ENCODE results near the gene CFHR2. TPM values are rescaled to one million over a fixed set of nuclear protein-coding genes. Genes with fewer than 3 reads are reported as not detected.

The CFHR2 gene
- total RNA-seq, 1 donor from 2014 or later: not detected

DNA sequence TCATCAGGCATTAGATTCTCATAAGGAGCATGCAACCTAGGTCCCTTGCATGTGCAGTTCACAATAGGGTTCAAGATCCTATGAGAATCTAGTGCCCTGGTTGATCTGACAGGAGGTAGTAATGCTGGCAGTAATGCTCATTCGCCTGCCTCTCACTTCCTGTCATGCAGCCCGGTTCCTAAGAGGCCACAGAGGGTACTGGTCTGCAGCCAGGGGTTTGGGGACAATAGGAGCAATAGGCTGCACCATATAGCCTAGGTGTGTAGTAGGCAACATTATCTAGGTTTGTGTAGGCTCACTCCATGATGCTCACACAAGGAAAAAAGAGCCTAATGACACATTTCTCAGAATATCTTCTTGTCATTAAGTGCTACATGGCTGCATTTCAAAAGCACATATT is 59.6 kb downstream of the CFHR2 start:
- no peak overlapping the region for H3K4me2 ChIP-seq
- H3K4me1 ChIP-seq: no peaks in the 10 kb centered on the region
- H3K9me3 Mint-ChIP-seq: no peaks in the 10 kb centered on the region
- no peaks in the 10 kb centered on the region for H3K4me1 Mint-ChIP-seq
- H3K36me3 ChIP-seq: no peaks in the 10 kb centered on the region
- no peak overlapping the region for H3K4me3 ChIP-seq
- H3F3A ChIP-seq (ENCODE audit: low read depth): no peaks in the 10 kb centered on the region
- no peak overlapping the region for H3K27ac ChIP-seq
- peaks cover 2% of the 10 kb centered on the region for H3K27me3 Mint-ChIP-seq (ENCODE audit: insufficient read depth, low read depth)
- H3K79me2 ChIP-seq (ENCODE audit: low read depth): no peaks in the 10 kb centered on the region
- H4K20me1 ChIP-seq (ENCODE audit: low read depth): no peaks in the 10 kb centered on the region
- TF ChIP-seq EZH2 (IDR thresholded peaks at IDR 0.05) (no peak), EZH2phosphoT487 (IDR thresholded peaks at IDR 0.05) (no peak)
- TF ChIP-seq, protein P1, sequence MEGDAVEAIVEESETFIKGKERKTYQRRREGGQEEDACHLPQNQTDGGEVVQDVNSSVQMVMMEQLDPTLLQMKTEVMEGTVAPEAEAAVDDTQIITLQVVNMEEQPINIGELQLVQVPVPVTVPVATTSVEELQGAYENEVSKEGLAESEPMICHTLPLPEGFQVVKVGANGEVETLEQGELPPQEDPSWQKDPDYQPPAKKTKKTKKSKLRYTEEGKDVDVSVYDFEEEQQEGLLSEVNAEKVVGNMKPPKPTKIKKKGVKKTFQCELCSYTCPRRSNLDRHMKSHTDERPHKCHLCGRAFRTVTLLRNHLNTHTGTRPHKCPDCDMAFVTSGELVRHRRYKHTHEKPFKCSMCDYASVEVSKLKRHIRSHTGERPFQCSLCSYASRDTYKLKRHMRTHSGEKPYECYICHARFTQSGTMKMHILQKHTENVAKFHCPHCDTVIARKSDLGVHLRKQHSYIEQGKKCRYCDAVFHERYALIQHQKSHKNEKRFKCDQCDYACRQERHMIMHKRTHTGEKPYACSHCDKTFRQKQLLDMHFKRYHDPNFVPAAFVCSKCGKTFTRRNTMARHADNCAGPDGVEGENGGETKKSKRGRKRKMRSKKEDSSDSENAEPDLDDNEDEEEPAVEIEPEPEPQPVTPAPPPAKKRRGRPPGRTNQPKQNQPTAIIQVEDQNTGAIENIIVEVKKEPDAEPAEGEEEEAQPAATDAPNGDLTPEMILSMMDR (IDR thresholded peaks at IDR 0.05): no peak
- H3K9me3 ChIP-seq (ENCODE audit: low read depth): no peaks in the 10 kb centered on the region
- no peak overlapping the region for H3K9ac ChIP-seq
- H3K27me3 ChIP-seq: no peaks in the 10 kb centered on the region
- DNase-seq (ENCODE audit: low spot score): no peak
- no peak overlapping the region for H2AFZ ChIP-seq (replicated peaks)
- H3K27ac Mint-ChIP-seq: no peak overlapping the region
- H3K36me3 Mint-ChIP-seq: no peaks in the 10 kb centered on the region
- no peak overlapping the region for H3K4me3 Mint-ChIP-seq

DNA sequence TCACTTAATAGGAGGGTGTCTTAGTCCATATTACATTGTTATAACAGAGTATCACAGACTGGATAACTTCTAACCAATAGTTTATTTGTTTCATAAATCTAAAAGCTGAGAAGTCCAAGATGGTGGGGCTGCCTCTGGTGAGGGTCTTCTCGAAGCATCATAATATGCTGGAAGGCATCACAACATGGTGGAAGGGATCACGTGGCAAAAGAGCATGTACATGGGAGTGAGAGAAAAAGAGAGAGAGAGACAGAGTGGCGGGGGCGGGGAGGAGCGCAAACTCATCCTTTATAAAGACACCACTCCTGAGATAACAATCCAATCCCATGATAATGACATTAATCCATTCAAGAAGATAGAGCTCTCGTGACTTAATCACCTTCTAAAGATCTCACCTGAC is 65.3 kb downstream of the CFHR2 start:
- no peaks in the 10 kb centered on the region for H3K36me3 Mint-ChIP-seq
- H2AFZ ChIP-seq (replicated peaks): no peak overlapping the region

More for the DNA sequence above, 65.3 kb downstream of the CFHR2 start:
- TF ChIP-seq, protein P1 (IDR thresholded peaks at IDR 0.05): no peak
- TF ChIP-seq EZH2 (IDR thresholded peaks at IDR 0.05): no peak
- no peak for TF ChIP-seq EZH2phosphoT487 (IDR thresholded peaks at IDR 0.05)
- Histone ChIP-seq H3K4me3 (no peak overlapping the region), H3K27me3 (no peaks in the 10 kb centered on the region), H3K9me3 (ENCODE audit: low read depth) (peaks cover 7% of the 10 kb centered on the region), H3K79me2 (ENCODE audit: low read depth) (no peaks in the 10 kb centered on the region), H3K9ac (no peak overlapping the region), H3F3A (ENCODE audit: low read depth) (no peaks in the 10 kb centered on the region), H3K4me1 (no peaks in the 10 kb centered on the region), H3K4me2 (no peak overlapping the region), H3K36me3 (no peaks in the 10 kb centered on the region), H4K20me1 (ENCODE audit: low read depth) (no peaks in the 10 kb centered on the region), H3K27ac (no peak overlapping the region)
- no peaks in the 10 kb centered on the region for H3K4me1 Mint-ChIP-seq
- no peaks in the 10 kb centered on the region for H3K9me3 Mint-ChIP-seq
- H3K27me3 Mint-ChIP-seq (ENCODE audit: insufficient read depth, low read depth): peaks cover 3% of the 10 kb centered on the region
- DNase-seq (ENCODE audit: low spot score): no peak
- H3K27ac Mint-ChIP-seq: no peak overlapping the region
- no peak overlapping the region for H3K4me3 Mint-ChIP-seq

Small RNAs within 50 kb of the gene (small RNA-seq; reads per million reads assigned to genes)
- not detected for gene AL139418.1

Other genes with a start within 250 kb of the CFHR2 start
- 4.8 and 20.9 TPM in 2 replicates for gene CFHR3, start 168.9 kb upstream of the CFHR2 start, total RNA-seq (ENCODE audit: low replicate concordance)
- not detected in 2 replicates for gene CFHR1, start 124.0 kb upstream of the CFHR2 start, total RNA-seq (ENCODE audit: low replicate concordance)
- gene CFHR4, start 55.7 kb upstream of the CFHR2 start, total RNA-seq (ENCODE audit: low replicate concordance): not detected in 2 replicates
- not detected in 2 replicates for gene CFHR5, start 33.8 kb downstream of the CFHR2 start, total RNA-seq (ENCODE audit: low replicate concordance)
- gene F13B, start 123.5 kb downstream of the CFHR2 start, total RNA-seq (ENCODE audit: low replicate concordance): not detected in 2 replicates
- 95.5 and 146 TPM in 2 replicates for gene ASPM, start 202.9 kb downstream of the CFHR2 start, total RNA-seq (ENCODE audit: low replicate concordance)